IMR-90 (cell line): ENCODE measurements around the gene IFRD2. TPM values are rescaled to one million over a fixed set of nuclear protein-coding genes. Genes with fewer than 3 reads are reported as not detected.

Source experiments
- CTCF ChIP-seq: conservative IDR thresholded peaks from 2 replicates; pipeline ENCODE4 v1.5.1; 2012; ENCODE audit warnings: mild to moderate bottlenecking, low read depth, low read length, improper control_type of control experiment
- FOS ChIP-seq: fragments of 150-350 bp; IDR thresholded peaks from 2 replicates; pipeline ENCODE4 v1.6.1; 2016; ENCODE audit warnings: low read depth, low read length
- SMC3 ChIP-seq: fragments of 150-350 bp; IDR thresholded peaks from 2 replicates; pipeline ENCODE4 v1.6.1; 2016; ENCODE audit warnings: low read depth, mild to moderate bottlenecking, antibody characterized with exemption, low read length, moderate library complexity
- polyA plus RNA-seq, 3 experiments: library from polyadenylated mRNA; depleted of rRNA; stranded (reverse); fragments of >200 nt; gene quantifications; 2 replicates each; pipeline ENCODE4 v1.2.3, GENCODE V29; 2012; ENCODE audit warnings: low replicate concordance in 1 of 3
- total RNA-seq: library from RNA; depleted of rRNA; stranded (reverse); fragments of >200 nt; gene quantifications from 2 replicates; pipeline ENCODE4 v1.2.3, GENCODE V29; 2012

The IFRD2 gene
- total and polyA plus RNA-seq, 2 of the 4 experiments (the other 2 are of a cell fraction): 52.7 to 79.1 TPM

GRCh38 chr3:50292159-50293078, at the start of gene IFRD2 (continued):
- no peak for TF ChIP-seq SMC3
- TF ChIP-seq CTCF: no peak
- 0 out of 2 replicates have a peak, but pooled peaks have one; percentile 5 for TF ChIP-seq FOS
